HG03378 (cell line): ENCODE data around the gene CRHBP.
"Not testable (repeated sequence)": the region's sequence is repeated elsewhere in the genome, so short reads cannot be mapped to it uniquely, and the experiment has no call there.

ENCODE experiments used
- ATAC-seq: cut with Tn5 transposase; IDR thresholded peaks from one replicate; pipeline ENCODE4 v1.9.1; 2021; ENCODE audit warnings: mild to moderate bottlenecking, moderate library complexity; ENCODE audit not compliant: unreplicated experiment

Gene CRHBP

GRCh38 chr5:76952795-76953536, at the start of gene CRHBP:
CRHBP (plus strand) TSS chr5:76953045; CDS start chr5:76953135, 90 bp downstream.
- no peak for ATAC-seq

GRCh38 chr5:76908166-76908565, 44.7 kb upstream of the CRHBP start:
- ATAC-seq = no peak

GRCh38 chr5:76910344-76910933, 42.4 kb upstream of the CRHBP start:
- not testable (repeated sequence) for ATAC-seq

- not testable (repeated sequence) for ATAC-seq
Observed at GRCh38 chr5:76914671-76915070, 38.2 kb upstream of the CRHBP start.

- no peak for ATAC-seq
Observed at GRCh38 chr5:76918539-76918938, 34.3 kb upstream of the CRHBP start.

- ATAC-seq = no peak
Observed at GRCh38 chr5:76920491-76920890, 32.4 kb upstream of the CRHBP start.

- ATAC-seq = no peak
Observed at GRCh38 chr5:76926329-76927105, 26.3 kb upstream of the CRHBP start.

GRCh38 chr5:76927961-76928360, 24.9 kb upstream of the CRHBP start:
- ATAC-seq = no peak

- ATAC-seq = no peak
Observed at GRCh38 chr5:76930083-76930482, 22.8 kb upstream of the CRHBP start.

- no peak for ATAC-seq
Observed at GRCh38 chr5:76938177-76938576, 14.7 kb upstream of the CRHBP start.

GRCh38 chr5:76941000-76941399, 11.8 kb upstream of the CRHBP start:
- no peak for ATAC-seq

- no peak for ATAC-seq
Observed at GRCh38 chr5:76941442-76941841, 11.4 kb upstream of the CRHBP start.

- ATAC-seq = no peak
Observed at GRCh38 chr5:76942581-76942980, 10.3 kb upstream of the CRHBP start.

- no peak for ATAC-seq
Observed at GRCh38 chr5:76943006-76943405, 9.8 kb upstream of the CRHBP start.

- ATAC-seq = no peak
Observed at GRCh38 chr5:76944638-76945037, 8.2 kb upstream of the CRHBP start.

GRCh38 chr5:76945238-76945637, 7.6 kb upstream of the CRHBP start:
- ATAC-seq = not testable (repeated sequence)

- ATAC-seq = no peak
Observed at GRCh38 chr5:76946090-76946489, 6.8 kb upstream of the CRHBP start.

- no peak for ATAC-seq
Observed at GRCh38 chr5:76947082-76947503, 5.8 kb upstream of the CRHBP start.

- no peak for ATAC-seq
Observed at GRCh38 chr5:76953551-76954382, 922 bp downstream of the CRHBP start.

GRCh38 chr5:76954383-76954763, 1.5 kb downstream of the CRHBP start:
- ATAC-seq = no peak

- no peak for ATAC-seq
Observed at GRCh38 chr5:76956033-76956432, 3.2 kb downstream of the CRHBP start.
